CD4-positive, alpha-beta T cell treated with Interleukin-21 for 1 hour (primary cell): Measurements from ENCODE around the gene SYNE1.
"Not testable (repeated sequence)": the region's sequence is repeated elsewhere in the genome, so short reads cannot be mapped to it uniquely, and the experiment has no call there.

Experiments used
- DNase-seq: peaks from one replicate; pipeline ENCODE4 v3.0.0-alpha.2; 2020

SYNE1 gene

DNA sequence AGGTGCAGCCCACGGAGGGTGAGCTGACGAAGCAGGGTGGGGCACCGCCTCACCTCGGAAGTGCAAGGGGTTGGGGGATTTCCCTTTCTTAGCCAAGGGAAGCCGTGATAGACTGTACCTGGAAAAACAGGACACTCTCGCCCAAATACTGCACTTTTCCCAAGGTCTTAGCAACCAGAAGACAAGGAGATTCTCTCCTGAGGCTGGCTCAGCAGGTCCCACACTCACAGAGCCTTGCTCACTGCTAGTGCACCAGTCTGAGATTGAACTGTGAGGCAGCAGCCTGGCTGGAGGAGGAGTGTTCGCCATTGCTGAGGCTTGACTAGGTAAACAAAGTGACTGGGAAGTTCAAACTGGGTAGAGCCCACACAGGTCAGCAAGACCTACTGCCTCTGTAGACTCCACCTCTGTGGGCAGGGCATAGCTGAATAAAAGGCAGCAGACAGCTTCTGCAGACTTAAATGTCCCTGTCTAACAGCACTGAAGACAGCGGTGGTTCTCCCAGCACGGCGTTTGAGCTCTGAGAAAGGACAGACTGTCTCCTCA is 28.0 kb downstream of the SYNE1 start:
- DNase-seq: no peak

DNA sequence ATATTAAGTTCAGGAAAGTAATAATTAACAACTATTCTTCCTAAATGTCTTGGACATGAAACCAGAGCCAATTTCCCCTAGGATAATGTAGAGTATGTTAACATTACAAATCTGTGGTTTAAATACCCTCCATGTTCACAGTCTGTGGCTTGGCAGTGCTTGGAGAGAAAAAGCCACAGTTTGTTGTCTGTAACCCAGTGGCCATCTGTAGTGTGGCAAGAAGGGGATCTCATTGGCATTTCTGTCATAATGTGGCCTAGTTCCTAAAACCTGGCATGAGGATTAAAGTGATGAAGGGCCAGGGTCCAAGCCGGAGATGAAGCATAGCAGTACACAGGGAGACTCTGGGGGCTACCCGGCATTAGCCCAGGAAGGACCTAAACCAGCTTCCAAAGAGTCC is 31.2 kb downstream of the SYNE1 start:
- DNase-seq: no peak

- DNase-seq: no peak
Observed at GRCh38 chr6:152605342-152605741, 31.8 kb downstream of the SYNE1 start.

GRCh38 chr6:152603911-152604310 is 33.3 kb downstream of the SYNE1 start:
- DNase-seq: no peak

- no peak for DNase-seq
Observed at GRCh38 chr6:152600022-152600421, 37.1 kb downstream of the SYNE1 start.

DNA sequence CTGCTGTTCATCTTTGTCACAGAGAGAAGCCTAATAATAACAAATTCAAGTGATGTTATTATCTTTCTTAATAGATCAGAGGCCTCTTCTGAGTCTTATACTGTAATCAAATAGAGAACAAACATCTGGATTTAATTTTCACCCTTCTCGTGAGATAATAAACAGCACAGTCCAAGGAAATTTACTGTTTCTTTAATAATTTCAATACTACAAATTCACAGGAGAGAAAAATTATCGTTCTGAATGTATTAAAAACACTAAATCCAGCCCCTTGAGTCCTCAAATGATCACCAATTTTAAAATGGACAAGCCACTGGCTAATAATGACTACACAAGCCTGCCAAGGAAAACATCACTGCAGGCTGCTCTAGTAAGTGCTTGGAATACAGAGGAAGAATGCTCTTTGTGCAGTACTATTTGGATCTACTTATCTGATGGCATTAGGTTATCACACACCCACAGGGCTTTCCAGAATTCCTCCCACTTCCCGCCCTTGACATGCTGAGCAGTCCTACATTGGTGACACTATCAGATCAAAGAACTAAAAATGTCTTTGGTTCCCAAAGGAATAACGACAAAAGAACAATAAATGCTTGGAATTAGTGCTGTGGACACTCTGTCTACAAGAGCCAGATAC is 38.1 kb downstream of the SYNE1 start:
- no peak for DNase-seq

DNA sequence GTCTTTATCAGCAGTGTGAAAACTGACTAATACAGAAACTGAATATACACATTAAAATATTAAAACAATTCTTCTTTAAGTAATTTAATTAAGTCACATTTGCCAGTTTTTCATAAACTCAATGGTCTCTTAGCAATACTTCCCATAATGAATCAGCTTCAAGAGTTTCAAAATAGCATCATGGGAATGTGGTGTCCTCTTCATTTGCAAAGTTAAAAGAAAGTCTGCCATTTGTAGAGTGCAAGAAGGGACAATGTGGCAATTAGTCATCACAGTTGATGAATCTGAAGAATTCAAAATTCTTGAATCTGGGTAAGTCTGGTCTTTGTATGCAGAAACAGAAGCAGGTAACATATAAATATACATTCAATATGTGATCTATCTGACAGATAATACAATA is 38.7 kb downstream of the SYNE1 start:
- DNase-seq: no peak

DNA sequence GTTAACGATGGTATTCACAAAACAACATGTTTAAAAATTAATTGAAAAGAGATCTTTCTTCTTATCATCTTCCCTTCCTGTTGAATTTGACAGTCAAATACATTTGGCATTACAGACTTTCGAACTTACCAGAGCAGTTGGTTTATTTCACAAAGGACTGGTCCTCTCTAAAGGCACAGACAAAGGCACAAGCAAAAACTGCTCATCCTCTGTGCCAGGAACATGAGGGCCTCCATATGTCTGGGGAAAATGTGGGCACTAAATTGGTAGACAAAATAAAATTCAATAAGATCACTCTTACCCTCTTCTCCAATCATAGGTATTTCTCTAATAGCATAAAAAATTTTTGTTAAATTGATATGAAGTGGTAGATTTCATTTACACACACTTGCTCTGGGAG is 40.4 kb downstream of the SYNE1 start:
- no peak for DNase-seq

- no peak for DNase-seq
Observed at GRCh38 chr6:152595499-152595898, 41.7 kb downstream of the SYNE1 start.

- DNase-seq: no peak
Observed at GRCh38 chr6:152594701-152595100, 42.5 kb downstream of the SYNE1 start.

DNA sequence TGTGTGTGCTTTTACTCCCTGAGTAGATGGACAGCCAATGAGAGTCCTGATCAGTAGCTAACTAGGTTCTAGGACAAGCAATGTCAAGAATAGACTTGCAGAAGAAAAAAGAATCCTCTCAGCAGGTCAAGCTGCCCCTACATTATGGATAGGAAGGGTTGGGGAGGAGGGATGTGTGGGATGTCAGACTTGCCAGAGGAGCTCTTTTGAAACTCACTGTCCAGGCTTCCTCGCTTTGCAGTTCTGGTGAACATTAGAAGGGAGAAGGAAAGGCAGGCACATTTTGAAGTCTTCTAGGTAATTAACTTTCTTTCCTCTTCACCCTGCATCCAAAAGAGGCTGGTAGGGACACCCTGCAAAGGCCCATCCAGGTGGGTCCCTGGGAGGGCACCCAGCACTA is 48.7 kb downstream of the SYNE1 start:
- DNase-seq: no peak

DNA sequence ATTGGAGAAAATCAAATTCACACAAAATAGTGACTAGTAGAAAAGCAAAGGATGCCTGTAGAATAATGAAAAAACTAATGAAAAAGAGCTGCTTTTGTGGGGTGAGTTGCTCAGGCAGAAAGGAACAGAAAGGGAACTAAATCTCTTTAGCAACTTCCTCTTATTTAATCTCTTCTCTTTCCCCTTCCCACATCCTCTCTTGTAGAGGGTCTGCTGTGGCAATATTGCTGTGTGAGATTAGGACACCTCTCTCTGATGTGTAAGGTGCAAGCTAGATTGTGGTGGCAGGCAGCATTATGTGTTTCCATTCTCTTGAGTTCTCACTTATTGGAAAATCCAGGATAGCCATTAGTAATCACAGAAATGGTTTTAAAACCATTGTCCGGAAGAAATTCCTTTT is 49.7 kb downstream of the SYNE1 start:
- DNase-seq: no peak

DNA sequence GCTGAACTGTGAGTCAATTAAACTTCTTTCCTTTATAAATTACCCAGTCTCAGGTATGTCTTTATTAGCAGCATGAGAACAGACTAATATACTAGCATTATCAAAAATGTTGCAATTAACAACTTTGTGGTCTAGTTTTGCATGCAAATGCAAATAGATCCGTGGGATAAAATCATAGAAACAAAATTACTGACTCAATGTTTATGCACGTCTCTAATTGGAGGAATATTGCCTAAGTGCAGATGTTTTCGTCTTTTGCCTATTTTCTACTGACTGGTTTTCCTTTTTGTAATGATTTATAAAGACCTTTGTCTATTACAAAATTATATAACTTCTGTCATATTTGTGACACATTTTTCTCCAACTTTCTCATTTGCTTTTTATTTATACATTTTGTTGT is 51.9 kb downstream of the SYNE1 start:
- no peak for DNase-seq

GRCh38 chr6:152583888-152584287 is 53.3 kb downstream of the SYNE1 start:
- no peak for DNase-seq

DNA sequence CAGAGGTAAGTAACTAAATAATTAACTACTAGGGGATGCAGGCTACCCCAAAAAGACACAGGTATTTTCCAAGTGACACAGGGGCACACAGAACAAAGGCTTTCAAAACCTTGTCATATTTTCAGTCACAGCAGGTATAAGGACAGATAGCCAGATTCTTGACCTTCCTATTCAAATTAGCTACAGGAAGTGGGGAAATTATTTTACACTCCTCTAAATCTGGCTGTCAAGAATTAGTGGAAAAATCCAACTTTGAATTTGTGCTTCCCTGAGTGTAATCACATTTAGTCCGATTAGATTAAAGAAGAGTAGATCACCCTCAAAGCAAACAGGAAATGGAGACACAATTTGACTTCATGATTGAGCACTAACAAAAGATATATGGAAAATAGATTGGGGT is 60.6 kb downstream of the SYNE1 start:
- DNase-seq: no peak

- DNase-seq: no peak
Observed at GRCh38 chr6:152575621-152576150, 61.5 kb downstream of the SYNE1 start.

DNA sequence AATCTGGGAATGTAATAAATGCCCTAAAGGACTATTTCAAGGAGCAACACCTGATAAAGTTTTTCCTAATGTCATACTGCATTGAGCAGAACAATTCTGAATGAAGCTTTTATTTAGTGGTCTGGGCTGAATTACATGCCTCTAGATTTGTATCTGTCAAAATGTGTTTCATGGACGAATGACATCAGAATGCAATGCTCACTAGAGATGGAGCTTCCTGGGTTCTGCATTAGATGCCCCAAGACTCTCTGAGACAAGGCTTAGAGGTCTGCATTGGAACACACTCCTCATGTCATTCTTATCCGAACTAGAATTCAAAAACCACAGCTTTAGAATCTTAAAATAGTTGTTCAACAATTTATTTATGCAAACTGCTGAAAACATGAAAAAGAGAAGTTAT is 62.0 kb downstream of the SYNE1 start:
- no peak for DNase-seq

GRCh38 chr6:152573762-152574161 is 63.4 kb downstream of the SYNE1 start:
- DNase-seq: no peak

- no peak for DNase-seq
Observed at GRCh38 chr6:152572338-152573088, 64.6 kb downstream of the SYNE1 start.

- no peak for DNase-seq
Observed at GRCh38 chr6:152571943-152572337, 65.2 kb downstream of the SYNE1 start.

DNA sequence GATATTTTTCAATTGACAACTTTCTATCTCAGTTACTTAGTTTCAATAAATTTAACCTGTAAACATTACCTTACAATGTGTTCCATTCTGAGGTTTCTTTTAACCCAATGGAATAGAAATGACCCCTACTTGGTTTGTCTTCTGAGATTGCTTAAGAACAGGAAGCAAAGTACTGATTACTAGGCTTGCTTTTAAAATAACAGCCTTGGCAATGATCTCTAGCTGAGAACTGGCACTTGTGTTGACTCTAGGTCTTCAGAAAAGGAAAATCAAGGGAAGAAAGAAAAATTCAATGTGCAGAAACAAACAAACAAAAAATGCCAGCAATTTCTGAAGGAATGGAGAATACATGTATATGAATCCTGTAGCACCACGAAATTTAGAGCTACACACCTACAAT is 66.1 kb downstream of the SYNE1 start:
- no peak for DNase-seq

DNA sequence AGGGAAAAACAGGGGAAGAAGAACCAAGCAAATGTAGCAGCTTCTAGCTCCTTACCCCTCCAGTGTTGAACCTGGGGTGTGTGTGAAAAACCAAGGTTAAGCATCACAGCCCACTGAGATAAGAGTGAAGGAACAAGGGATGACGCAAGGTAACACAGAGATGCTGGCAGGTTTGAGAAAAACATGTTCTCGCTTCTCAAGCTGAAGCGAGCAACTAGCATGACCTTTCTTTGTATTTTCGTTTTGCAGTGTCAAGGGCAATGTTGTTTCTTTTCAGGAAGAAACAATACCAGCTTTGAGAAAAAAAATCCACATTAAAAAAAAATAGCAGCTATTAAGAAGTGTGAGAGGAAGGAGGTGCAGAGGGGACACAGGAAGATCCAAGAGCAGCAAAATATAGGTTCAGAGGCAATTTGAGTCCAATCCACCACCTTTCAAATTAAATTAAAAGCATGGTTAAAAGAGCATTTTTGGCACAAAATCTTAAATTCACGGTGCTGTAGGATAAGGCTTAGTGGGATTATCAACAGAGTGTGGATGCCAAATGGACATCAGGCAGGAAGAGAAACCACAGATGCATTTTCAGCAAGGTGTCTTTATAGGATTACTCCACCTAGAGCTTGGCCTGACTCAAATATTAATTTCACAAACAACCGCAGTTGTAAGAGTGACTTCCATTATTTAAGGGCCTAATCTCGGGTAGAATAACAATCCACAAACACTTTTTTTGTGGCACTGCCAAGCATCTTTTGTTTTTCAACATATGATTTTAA is 70.9 kb downstream of the SYNE1 start:
- peak; percentile 10 for DNase-seq

- DNase-seq: no peak
Observed at GRCh38 chr6:152563177-152563576, 74.0 kb downstream of the SYNE1 start.

DNA sequence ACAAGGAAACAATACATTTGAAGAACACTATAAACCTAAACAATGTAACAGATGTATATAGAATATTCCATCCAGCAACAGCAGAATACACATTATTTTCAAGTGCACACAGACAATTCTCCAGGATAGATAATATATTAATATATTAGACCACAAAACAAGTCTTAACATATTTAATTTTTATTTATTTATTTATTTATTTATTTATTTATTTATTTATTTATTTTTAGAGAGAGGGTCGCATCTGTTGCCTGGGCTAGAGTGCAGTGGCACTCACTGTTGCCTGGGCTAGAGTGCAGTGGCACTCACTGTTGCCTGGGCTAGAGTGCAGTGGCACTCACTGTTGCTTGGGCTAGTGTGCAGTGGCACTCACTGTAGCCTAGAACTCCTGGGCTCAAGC is 78.4 kb downstream of the SYNE1 start:
- DNase-seq: not testable (repeated sequence)
